ENCODE measurements around the gene SCAMP2. TPM values are rescaled to one million over a fixed set of nuclear protein-coding genes. Genes with fewer than 3 reads are reported as not detected.

Gene SCAMP2
- total and polyA plus RNA-seq, 2 of the 13 experiments (the other 11 are each of a cell fraction or from before 2014, with no cell fraction given) = 34.8 to 121 TPM

DNA sequence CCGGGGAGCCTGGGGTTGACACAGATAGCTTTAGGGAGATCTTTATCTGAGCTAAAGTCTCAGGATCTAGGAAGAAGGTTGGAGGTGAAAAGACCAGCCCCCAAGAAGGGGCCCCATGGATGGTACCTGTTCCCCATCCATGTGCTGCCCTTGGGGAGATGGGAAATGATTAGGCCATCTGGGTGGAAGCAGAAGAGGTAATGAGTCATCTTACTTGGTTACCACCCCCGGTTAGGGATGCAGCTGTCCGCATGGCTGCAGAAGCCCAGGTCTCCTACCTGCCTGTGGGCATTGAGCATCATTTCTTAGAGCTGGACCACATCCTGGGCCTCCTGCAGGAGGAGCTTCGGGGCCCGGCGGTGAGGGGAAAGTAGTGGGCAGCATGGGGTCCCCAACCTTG lies 49.8 kb downstream of the SCAMP2 start:
- Histone ChIP-seq H3K4me3 (replicated peaks in 1 of 3; ENCODE audit: insufficient read depth in 1 of 3, low read depth in 2 of 3, low read length in 3 of 3) (no peak overlapping the region), H3K4me2 (ENCODE audit: low read depth, low read length) (no peak overlapping the region), H3K79me2 (ENCODE audit: insufficient read depth, low read length) (no peaks in the 10 kb centered on the region), H3K4me1 (ENCODE audit: insufficient read depth, low read length) (peaks cover 16% of the 10 kb centered on the region), H2AFZ (ENCODE audit: low read length) (no peak overlapping the region), H3K36me3 (replicated peaks in 1 of 2; ENCODE audit: control insufficient read depth in 1 of 2, insufficient read depth in 2 of 2, low read length in 2 of 2) (no peaks in the 10 kb centered on the region), H3K27me3 (ENCODE audit: control insufficient read depth in 1 of 2, insufficient read depth in 2 of 2, low read length in 2 of 2) (peaks cover 5 to 41% of the 10 kb centered on the region in 2 experiments; a peak in 4 of 5 replicates), H3K9ac (ENCODE audit: insufficient read depth, low read depth, low read length) (no peak overlapping the region), H3K27ac (ENCODE audit: extremely low read length, insufficient read depth, low read length) (no peak overlapping the region), H3K9me3 (ENCODE audit: low read length) (no peaks in the 10 kb centered on the region), H4K20me1 (ENCODE audit: insufficient read depth, low read length) (no peaks in the 10 kb centered on the region; the same call in 1 of the 2 replicates)
- BruUV-seq (replicated peaks) = no TSS peak
- CTCF ChIA-PET (ENCODE audit: low intra/inter-chr PET ratio, low total read pairs) = no interaction called here
- DNase-seq (ENCODE audit: low spot score) (no peak), FAIRE-seq (no peak), ATAC-seq (no peak)
- in situ Hi-C loops (cut with HindIII; ENCODE audit: extremely low pct_ligation_motif_present, low pct_unique_long_range_greater_than_20kb) = no loop called here
- POLR2A ChIA-PET = no interaction called here
- TF ChIP-seq ZBTB8A (CRISPR knock-in tag; IDR thresholded peaks at IDR 0.05; ENCODE audit: borderline replicate concordance, low read depth) = no peak
- TF ChIP-seq ZNF30 (CRISPR knock-in tag; IDR thresholded peaks at IDR 0.05) = no peak
- TF ChIP-seq, protein P1, sequence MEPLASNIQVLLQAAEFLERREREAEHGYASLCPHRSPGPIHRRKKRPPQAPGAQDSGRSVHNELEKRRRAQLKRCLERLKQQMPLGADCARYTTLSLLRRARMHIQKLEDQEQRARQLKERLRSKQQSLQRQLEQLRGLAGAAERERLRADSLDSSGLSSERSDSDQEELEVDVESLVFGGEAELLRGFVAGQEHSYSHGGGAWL (CRISPR knock-in tag; IDR thresholded peaks at IDR 0.05) = no peak
- no peak for TF ChIP-seq STAT5B (CRISPR knock-in tag; IDR thresholded peaks at IDR 0.05)
- intact Hi-C loops (cut with micrococcal nuclease; ENCODE audit: unreplicated experiment) = no loop called here
- whole genome bisulfite sequencing (ENCODE audit: low lambda C conversion rate) = 2% methylated on average over 3 of the region's 6 CpGs

DNA sequence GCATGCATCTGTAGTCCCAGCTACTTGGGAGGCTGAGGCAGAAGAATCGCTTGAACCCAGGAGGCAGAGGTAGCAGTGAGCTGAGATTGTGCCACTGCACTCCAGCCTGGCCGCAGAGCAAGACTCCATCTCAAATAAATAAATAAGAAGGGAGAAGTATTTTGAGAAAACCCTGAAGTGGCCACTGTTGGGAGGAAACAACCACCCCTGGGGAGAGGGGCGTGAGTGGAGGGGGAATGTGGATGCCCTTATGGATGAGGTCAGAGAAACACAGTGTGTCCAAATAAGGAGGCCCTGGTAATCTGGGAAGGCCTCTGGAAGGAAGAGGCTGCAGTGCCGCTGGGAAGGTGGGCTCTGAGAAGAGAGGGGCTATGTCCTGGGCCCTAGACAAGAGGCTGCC lies 50.9 kb downstream of the SCAMP2 start:
- FAIRE-seq = no peak
- no peak for ATAC-seq
- Histone ChIP-seq H3K9me3 (ENCODE audit: low read length) (no peaks in the 10 kb centered on the region), H3K4me3 (replicated peaks in 1 of 3; ENCODE audit: insufficient read depth in 1 of 3, low read depth in 2 of 3, low read length in 3 of 3) (no peak overlapping the region), H3K27ac (ENCODE audit: extremely low read length, insufficient read depth, low read length) (no peak overlapping the region), H3K36me3 (replicated peaks in 1 of 2; ENCODE audit: control insufficient read depth in 1 of 2, insufficient read depth in 2 of 2, low read length in 2 of 2) (no peaks in the 10 kb centered on the region), H4K20me1 (ENCODE audit: insufficient read depth, low read length) (no peaks in the 10 kb centered on the region; the same call in 1 of the 2 replicates), H3K27me3 (ENCODE audit: control insufficient read depth in 1 of 2, insufficient read depth in 2 of 2, low read length in 2 of 2) (peaks cover 3 to 33% of the 10 kb centered on the region in 2 experiments; a peak in 4 of 5 replicates), H3K9ac (ENCODE audit: insufficient read depth, low read depth, low read length) (no peak overlapping the region), H3K79me2 (ENCODE audit: insufficient read depth, low read length) (no peaks in the 10 kb centered on the region), H3K4me2 (ENCODE audit: low read depth, low read length) (no peak overlapping the region), H3K4me1 (ENCODE audit: insufficient read depth, low read length) (peaks cover 26% of the 10 kb centered on the region), H2AFZ (ENCODE audit: low read length) (no peak overlapping the region)
- no TSS peak for BruUV-seq (replicated peaks)
- in situ Hi-C loops (cut with HindIII; ENCODE audit: extremely low pct_ligation_motif_present, low pct_unique_long_range_greater_than_20kb) (no loop called here), intact Hi-C loops (cut with micrococcal nuclease; ENCODE audit: unreplicated experiment) (no loop called here)
- TF ChIP-seq GLMP (CRISPR knock-in tag; IDR thresholded peaks at IDR 0.05; ENCODE audit: borderline replicate concordance) = no peak
- no peak for TF ChIP-seq ZNF780A (CRISPR knock-in tag; IDR thresholded peaks at IDR 0.05)
- no peak for TF ChIP-seq MTF1 (CRISPR knock-in tag; IDR thresholded peaks at IDR 0.05)
- TF ChIP-seq RXRA (CRISPR knock-in tag; IDR thresholded peaks at IDR 0.05) = no peak
- TF ChIP-seq ZFP82 (CRISPR knock-in tag; IDR thresholded peaks at IDR 0.05; ENCODE audit: borderline replicate concordance) = no peak
- no peak for TF ChIP-seq ATM (IDR thresholded peaks at IDR 0.05; ENCODE audit: borderline replicate concordance)
- TF ChIP-seq, protein P2, sequence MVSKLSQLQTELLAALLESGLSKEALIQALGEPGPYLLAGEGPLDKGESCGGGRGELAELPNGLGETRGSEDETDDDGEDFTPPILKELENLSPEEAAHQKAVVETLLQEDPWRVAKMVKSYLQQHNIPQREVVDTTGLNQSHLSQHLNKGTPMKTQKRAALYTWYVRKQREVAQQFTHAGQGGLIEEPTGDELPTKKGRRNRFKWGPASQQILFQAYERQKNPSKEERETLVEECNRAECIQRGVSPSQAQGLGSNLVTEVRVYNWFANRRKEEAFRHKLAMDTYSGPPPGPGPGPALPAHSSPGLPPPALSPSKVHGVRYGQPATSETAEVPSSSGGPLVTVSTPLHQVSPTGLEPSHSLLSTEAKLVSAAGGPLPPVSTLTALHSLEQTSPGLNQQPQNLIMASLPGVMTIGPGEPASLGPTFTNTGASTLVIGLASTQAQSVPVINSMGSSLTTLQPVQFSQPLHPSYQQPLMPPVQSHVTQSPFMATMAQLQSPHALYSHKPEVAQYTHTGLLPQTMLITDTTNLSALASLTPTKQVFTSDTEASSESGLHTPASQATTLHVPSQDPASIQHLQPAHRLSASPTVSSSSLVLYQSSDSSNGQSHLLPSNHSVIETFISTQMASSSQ (IDR thresholded peaks at IDR 0.05; ENCODE audit: low read depth) = no peak
- TF ChIP-seq, protein P2 (CRISPR knock-in tag; IDR thresholded peaks at IDR 0.05; ENCODE audit: borderline replicate concordance) = no peak
- no peak for TF ChIP-seq NRL (CRISPR knock-in tag; IDR thresholded peaks at IDR 0.05; ENCODE audit: borderline replicate concordance)
- TF ChIP-seq SUZ12 (IDR thresholded peaks at IDR 0.05; ENCODE audit: low read depth, low read length) = no peak
- ChIA-PET CTCF (ENCODE audit: low intra/inter-chr PET ratio, low total read pairs) (no interaction called here), POLR2A (no interaction called here)
- DNase-seq (ENCODE audit: low spot score) = no peak
- 3% methylated on average over 4 of the region's 4 CpGs for WGBS (ENCODE audit: low lambda C conversion rate)

Measured in HepG2 (cell line).